Activated CD4-positive, alpha-beta T cell treated with anti-CD3 and anti-CD28 coated beads for 36 hours (primary cell): Measurements from ENCODE around the gene C14orf93. TPM values are rescaled to one million over a fixed set of nuclear protein-coding genes. Genes with fewer than 3 reads are reported as not detected.

Source experiments
- ATAC-seq: fragments of 200-7000 bp; cut with Tn5 transposase; one replicate; pipeline ENCODE4 v1.10.0; 2021; ENCODE audit warnings: mild to moderate bottlenecking, moderate library complexity
- CTCF ChIA-PET: fragments of 350-600 bp; sonication (Branson Sonifier 250); formaldehyde crosslinking; loops from one replicate; lab custom pipeline; 2021; ENCODE audit warnings: antibody characterized with exemption; lab: Charles Lee
- POLR2A ChIA-PET: fragments of 350-600 bp; sonication (Branson Sonifier 250); formaldehyde crosslinking; loops from one replicate; lab custom pipeline; 2021; ENCODE audit warnings: antibody characterized with exemption, inconsistent platforms; lab: Charles Lee
- DNase-seq: peaks from one replicate; pipeline ENCODE4 v3.0.0-alpha.2; 2020
- H3K27ac Mint-ChIP-seq: one replicate; pipeline ENCODE4 v1.8.0; 2021; ENCODE audit warnings: mixed read lengths
- H3K27me3 Mint-ChIP-seq: one replicate; pipeline ENCODE4 v1.8.0; 2021; ENCODE audit warnings: mixed read lengths
- H3K36me3 Mint-ChIP-seq: one replicate; pipeline ENCODE4 v1.8.0; 2021; ENCODE audit warnings: low read depth, mixed read lengths
- H3K4me1 Mint-ChIP-seq: one replicate; pipeline ENCODE4 v1.8.0; 2021; ENCODE audit warnings: mixed read lengths
- H3K4me3 Mint-ChIP-seq: one replicate; pipeline ENCODE4 v1.8.0; 2021; ENCODE audit warnings: mild to moderate bottlenecking, moderate library complexity, mixed read lengths
- H3K9me3 Mint-ChIP-seq: one replicate; pipeline ENCODE4 v1.8.0; 2021; ENCODE audit warnings: low read depth, mixed read lengths
- intact Hi-C, 2 experiments: fragments of 100-400 bp; cut with DNase I in 1 of 2; cut with micrococcal nuclease in 1 of 2; formaldehyde crosslinking; loops; one replicate each; pipeline versions ENCODE4 v1.14.2 to v1.15.1; 2022 to 2024; cut with DNase I, micrococcal nuclease
- total RNA-seq, 2 experiments: library from RNA; stranded (reverse); gene quantifications; one replicate each; pipeline ENCODE4 v1.2.3, GENCODE V29; 2021

The C14orf93 gene
- total RNA-seq, 2 experiments from 2014 or later, result 10.7 to 11.5 TPM

- peak; percentile 72 for DNase-seq
- intact Hi-C loops, result no loop called here
- no peak for ATAC-seq
- H3K4me3 Mint-ChIP-seq, result no peak overlapping the region
- no peak overlapping the region for H3K27ac Mint-ChIP-seq
- no peaks in the 10 kb centered on the region for H3K9me3 Mint-ChIP-seq
- no peaks in the 10 kb centered on the region for H3K27me3 Mint-ChIP-seq
- H3K36me3 Mint-ChIP-seq, result peaks cover 4% of the 10 kb centered on the region
- H3K4me1 Mint-ChIP-seq, result peaks cover 15% of the 10 kb centered on the region
- ChIA-PET CTCF (interaction anchor here (0.7 to 19.3 kb wide), 10 partner anchors 10 to 125 kb away, joined by 3 to 751 read pairs (median 5); partner anchors contain the start of genes AJUBA and PRMT5), POLR2A (no interaction called here)
These were observed 44.3 kb upstream of the C14orf93 start for GRCh38 chr14:23054000-23054811.

- Mint-ChIP-seq H3K9me3 (no peaks in the 10 kb centered on the region), H3K4me1 (peaks cover 15% of the 10 kb centered on the region), H3K27ac (no peak overlapping the region), H3K4me3 (no peak overlapping the region), H3K27me3 (no peaks in the 10 kb centered on the region), H3K36me3 (peaks cover 1% of the 10 kb centered on the region)
- ChIA-PET CTCF (interaction anchor here (0.7 to 19.3 kb wide), 6 partner anchors 13 to 119 kb away, joined by 3 to 751 read pairs (median 16); partner anchors contain the start of gene AJUBA), POLR2A (no interaction called here)
- intact Hi-C loops, result no loop called here
- DNase-seq (no peak), ATAC-seq (no peak)
These were observed 43.5 kb upstream of the C14orf93 start for GRCh38 chr14:23053426-23053825.

DNA sequence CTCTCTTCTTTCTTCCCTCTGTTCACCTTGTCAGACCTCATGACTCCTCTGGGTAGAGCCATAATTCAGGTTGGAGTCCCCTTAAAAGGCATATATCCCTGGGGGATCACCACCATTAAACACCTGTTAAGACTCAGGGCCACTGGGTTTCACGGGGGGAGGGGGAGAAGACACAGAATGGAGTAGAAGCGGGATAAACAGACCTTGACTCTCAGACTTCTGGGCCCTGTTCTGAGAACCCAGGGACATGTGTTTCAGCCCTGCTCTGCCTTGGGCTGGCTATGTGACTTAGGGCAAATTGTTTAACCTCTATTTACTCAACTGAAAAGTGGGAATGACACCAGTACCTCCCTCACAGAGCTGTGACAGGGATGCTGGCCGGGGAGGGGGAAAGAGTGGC lies 42.7 kb upstream of the C14orf93 start:
- CTCF ChIA-PET, result interaction anchor here (0.5 to 19.3 kb wide), 9 partner anchors 13 to 97 kb away, joined by 3 to 751 read pairs (median 4); partner anchors contain the start of gene AJUBA
- H3K4me1 Mint-ChIP-seq, result peaks cover 11% of the 10 kb centered on the region
- POLR2A ChIA-PET, result interaction anchor here (0.6 kb wide), 1 partner anchor 57 kb away, joined by 3 read pairs; no protein-coding TSS in a partner anchor
- ATAC-seq (no peak), DNase-seq (no peak)
- no peak overlapping the region for H3K4me3 Mint-ChIP-seq
- intact Hi-C loops, result no loop called here
- no peaks in the 10 kb centered on the region for H3K36me3 Mint-ChIP-seq
- no peak overlapping the region for H3K27ac Mint-ChIP-seq
- H3K9me3 Mint-ChIP-seq, result no peaks in the 10 kb centered on the region
- H3K27me3 Mint-ChIP-seq, result no peaks in the 10 kb centered on the region

GRCh38 chr14:23052182-23052623 lies 42.3 kb upstream of the C14orf93 start:
- ChIA-PET POLR2A (interaction anchor here (0.6 kb wide), 1 partner anchor 57 kb away, joined by 3 read pairs; no protein-coding TSS in a partner anchor), CTCF (interaction anchor here (0.8 to 19.3 kb wide), 7 partner anchors 12 to 80 kb away, joined by 3 to 751 read pairs (median 11); partner anchors contain the start of gene AJUBA)
- DNase-seq (peak; percentile 44), ATAC-seq (no peak)
- intact Hi-C loops, result no loop called here
- H3K27me3 Mint-ChIP-seq, result peaks cover 2% of the 10 kb centered on the region
- peaks cover 11% of the 10 kb centered on the region for H3K4me1 Mint-ChIP-seq
- H3K27ac Mint-ChIP-seq, result no peak overlapping the region
- H3K9me3 Mint-ChIP-seq, result no peaks in the 10 kb centered on the region
- no peak overlapping the region for H3K4me3 Mint-ChIP-seq
- peaks cover 2% of the 10 kb centered on the region for H3K36me3 Mint-ChIP-seq

DNA sequence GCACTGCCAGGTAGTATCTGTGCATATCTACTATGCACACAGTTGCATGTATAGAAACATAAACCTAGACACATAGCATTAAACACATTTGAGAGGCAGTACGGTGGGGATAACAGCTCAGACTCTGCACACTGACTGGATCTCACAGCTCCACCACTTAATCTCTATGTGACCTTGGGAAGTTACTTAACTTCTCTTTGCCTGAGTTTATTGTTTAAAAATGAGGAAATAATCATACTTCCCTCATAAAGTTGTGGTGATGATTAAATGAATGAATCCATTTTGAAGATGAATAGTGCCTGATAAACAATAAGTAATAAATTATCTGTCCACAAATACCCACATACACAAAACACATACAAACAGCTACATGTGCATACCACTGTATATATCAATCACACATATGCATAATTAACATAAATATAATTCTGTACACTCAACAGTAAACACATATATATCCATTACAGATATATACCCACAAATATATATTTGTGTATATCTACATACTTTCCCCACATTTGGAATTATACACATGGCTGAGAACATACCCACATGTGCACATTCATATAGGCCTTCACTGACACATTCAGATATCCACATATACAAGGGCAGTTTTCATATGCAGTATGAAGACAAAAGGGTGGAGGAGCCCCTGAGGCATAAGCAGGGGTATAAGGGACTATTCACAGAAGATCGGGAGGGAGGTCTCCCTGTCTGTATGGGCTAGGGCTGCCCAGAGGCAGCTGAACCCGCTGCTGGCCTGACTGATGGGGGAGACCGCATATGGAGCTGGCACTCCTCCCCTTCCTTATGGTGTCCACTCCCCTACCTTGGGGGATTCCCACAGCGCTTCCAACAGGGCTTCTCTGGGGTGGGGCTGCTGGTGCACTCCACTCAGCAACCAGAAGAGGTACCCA lies 41.5 kb upstream of the C14orf93 start:
- intact Hi-C loops, result no loop called here
- ChIA-PET POLR2A (no interaction called here), CTCF (interaction anchor here (0.8 to 19.3 kb wide), 6 partner anchors 17 to 79 kb away, joined by 3 to 751 read pairs (median 8); partner anchors contain the start of gene AJUBA)
- Mint-ChIP-seq H3K4me3 (no peak overlapping the region), H3K4me1 (peaks cover 5% of the 10 kb centered on the region), H3K27me3 (peaks cover 2% of the 10 kb centered on the region), H3K27ac (no peak overlapping the region), H3K36me3 (peaks cover 2% of the 10 kb centered on the region), H3K9me3 (no peaks in the 10 kb centered on the region)
- DNase-seq (no peak), ATAC-seq (no peak)

DNA sequence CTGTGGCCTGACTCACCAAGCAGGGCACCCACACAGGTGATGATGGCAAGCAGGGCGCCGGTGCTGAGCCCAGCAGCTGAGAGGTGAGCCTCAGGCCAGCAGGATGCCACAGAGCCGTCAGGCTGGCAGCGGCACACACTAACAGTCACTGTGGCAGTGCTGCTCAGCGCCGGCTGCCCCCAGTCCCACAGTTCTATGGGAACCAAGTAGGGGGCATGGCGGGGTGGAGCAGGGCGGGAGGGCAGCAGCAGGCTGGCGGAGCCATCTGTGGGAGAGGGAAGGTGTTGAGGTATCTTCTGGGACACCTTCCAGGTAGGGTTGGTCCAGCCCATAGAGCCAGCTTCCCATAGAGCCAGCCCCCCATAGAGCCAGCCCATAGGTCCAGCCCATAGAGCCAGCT lies 39.1 kb upstream of the C14orf93 start:
- no peaks in the 10 kb centered on the region for H3K9me3 Mint-ChIP-seq
- intact Hi-C loops, result no loop called here
- peaks cover 2% of the 10 kb centered on the region for H3K36me3 Mint-ChIP-seq
- H3K27me3 Mint-ChIP-seq, result peaks cover 2% of the 10 kb centered on the region
- POLR2A ChIA-PET, result no interaction called here
- no peak for DNase-seq
- no peak overlapping the region for H3K27ac Mint-ChIP-seq
- CTCF ChIA-PET, result interaction anchor here (0.6 to 1.3 kb wide), 3 partner anchors 42 to 67 kb away, joined by 3 to 4 read pairs (median 3); no protein-coding TSS in a partner anchor
- H3K4me3 Mint-ChIP-seq, result no peak overlapping the region
- H3K4me1 Mint-ChIP-seq, result no peaks in the 10 kb centered on the region
- no peak for ATAC-seq

DNA sequence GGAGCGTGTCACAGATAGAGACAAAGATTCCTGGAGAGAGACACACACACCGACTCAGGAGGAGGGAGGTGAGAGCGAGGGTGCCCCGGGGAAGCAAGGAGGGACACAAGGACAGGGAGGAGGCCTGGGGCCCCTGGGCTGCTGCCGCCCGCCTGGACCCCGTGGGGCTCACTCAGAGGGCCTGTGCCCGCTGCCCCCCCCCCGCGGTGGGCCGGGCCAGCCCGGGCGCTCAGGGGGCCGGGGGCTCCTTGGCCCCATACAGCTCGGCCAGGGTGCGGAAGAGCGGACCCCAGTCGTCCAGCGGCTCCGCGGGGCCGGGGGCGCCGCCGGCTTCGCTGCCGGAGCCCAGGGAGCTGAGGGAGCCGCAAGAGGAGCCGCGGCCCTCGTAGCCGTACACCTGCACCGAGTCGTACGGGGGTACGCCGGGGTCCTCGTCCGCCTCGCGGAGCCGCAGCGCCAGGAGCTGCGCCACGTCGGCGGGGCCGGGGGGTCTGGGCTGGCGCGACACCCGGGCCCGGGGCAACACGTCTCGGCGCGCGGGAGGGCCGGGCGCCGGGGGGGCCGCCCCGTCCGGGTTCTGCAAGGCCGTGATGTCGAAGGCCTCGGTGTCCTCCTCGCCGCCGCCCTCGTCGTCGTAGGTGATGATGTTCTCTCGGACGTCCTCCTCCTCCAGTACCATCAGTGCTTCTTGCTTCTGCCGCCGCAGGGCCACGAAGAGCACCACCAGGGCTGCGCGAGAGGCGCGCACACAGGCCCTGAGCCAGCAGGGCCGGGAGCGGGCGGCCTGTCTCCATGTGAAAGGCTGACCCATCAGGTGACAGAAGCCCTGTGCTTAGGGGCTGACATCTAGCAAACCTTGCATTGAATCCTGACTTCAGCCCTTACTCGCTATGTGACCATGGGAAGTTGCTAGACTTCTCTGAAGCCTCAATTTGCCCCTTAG lies 38.1 kb upstream of the C14orf93 start:
- Mint-ChIP-seq H3K4me1 (no peaks in the 10 kb centered on the region), H3K36me3 (peaks cover 2% of the 10 kb centered on the region), H3K4me3 (no peak overlapping the region), H3K27ac (no peak overlapping the region), H3K9me3 (no peaks in the 10 kb centered on the region), H3K27me3 (peaks cover 2% of the 10 kb centered on the region)
- intact Hi-C loops, result no loop called here
- CTCF ChIA-PET, result interaction anchor here (1.1 to 1.6 kb wide), 2 partner anchors 41 to 58 kb away, joined by 3 read pairs; no protein-coding TSS in a partner anchor
- ATAC-seq (no peak), DNase-seq (no peak)
- POLR2A ChIA-PET, result no interaction called here

DNA sequence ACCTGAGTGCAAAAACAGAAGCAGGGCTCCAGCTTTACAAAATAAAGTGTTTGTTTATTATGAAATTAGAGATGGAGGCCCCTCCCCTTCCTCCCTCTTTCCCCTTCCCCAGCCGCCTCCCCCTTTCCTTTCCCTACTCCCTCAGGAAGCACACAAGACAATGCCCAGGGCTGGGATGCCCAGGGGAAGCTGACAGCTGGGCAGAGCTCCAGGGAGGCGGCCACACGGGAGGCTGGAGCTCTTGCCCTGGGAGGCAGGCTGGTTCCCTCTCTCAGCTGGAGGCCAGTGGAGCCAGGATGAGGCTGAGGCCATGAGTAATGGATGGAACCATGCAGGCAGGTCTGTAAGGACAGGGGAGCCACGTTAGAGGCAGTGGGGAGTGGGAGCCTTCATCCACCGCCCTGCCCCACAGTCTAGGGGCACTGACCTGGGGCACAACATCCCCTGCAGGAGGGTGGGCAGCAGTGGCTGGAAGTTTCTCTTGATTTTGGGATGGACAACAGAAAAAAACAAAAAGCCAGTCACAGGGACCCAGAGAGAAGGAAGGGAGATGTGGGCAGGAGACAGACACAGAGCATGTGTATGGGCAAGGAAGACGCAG lies 37.2 kb upstream of the C14orf93 start:
- DNase-seq, result no peak
- ATAC-seq, result no peak
- CTCF ChIA-PET, result interaction anchor here (0.8 to 1.6 kb wide), 5 partner anchors 11 to 62 kb away, joined by 3 to 6 read pairs (median 3); partner anchors contain the start of gene CDH24
- H3K4me3 Mint-ChIP-seq, result no peak overlapping the region
- H3K4me1 Mint-ChIP-seq, result no peaks in the 10 kb centered on the region
- intact Hi-C loops, result no loop called here
- peaks cover 2% of the 10 kb centered on the region for H3K27me3 Mint-ChIP-seq
- POLR2A ChIA-PET, result interaction anchor here (0.6 kb wide), 1 partner anchor 1598 kb away, joined by 3 read pairs; no protein-coding TSS in a partner anchor
- H3K27ac Mint-ChIP-seq, result no peak overlapping the region
- H3K9me3 Mint-ChIP-seq, result no peaks in the 10 kb centered on the region
- peaks cover 2% of the 10 kb centered on the region for H3K36me3 Mint-ChIP-seq

GRCh38 chr14:23045419-23046357 lies 35.7 kb upstream of the C14orf93 start:
- ChIA-PET CTCF (interaction anchor here (0.6 to 1.3 kb wide), 4 partner anchors 14 to 69 kb away, joined by 3 to 4 read pairs (median 4); no protein-coding TSS in a partner anchor), POLR2A (no interaction called here)
- Mint-ChIP-seq H3K27ac (no peak overlapping the region), H3K4me3 (no peak overlapping the region), H3K27me3 (peaks cover 2% of the 10 kb centered on the region), H3K36me3 (peaks cover 2% of the 10 kb centered on the region), H3K9me3 (no peaks in the 10 kb centered on the region), H3K4me1 (no peaks in the 10 kb centered on the region)
- intact Hi-C loops, result no loop called here
- ATAC-seq, result no peak
- no peak for DNase-seq
